Ecto neural progenitor cell (in vitro differentiated cells): ENCODE results near the gene ADD3.

Source experiments
- DNase-seq: peaks from one replicate; pipeline ENCODE4 v3.0.0-alpha.2; 2018; ENCODE audit warnings: low spot score

Gene ADD3, protein sequence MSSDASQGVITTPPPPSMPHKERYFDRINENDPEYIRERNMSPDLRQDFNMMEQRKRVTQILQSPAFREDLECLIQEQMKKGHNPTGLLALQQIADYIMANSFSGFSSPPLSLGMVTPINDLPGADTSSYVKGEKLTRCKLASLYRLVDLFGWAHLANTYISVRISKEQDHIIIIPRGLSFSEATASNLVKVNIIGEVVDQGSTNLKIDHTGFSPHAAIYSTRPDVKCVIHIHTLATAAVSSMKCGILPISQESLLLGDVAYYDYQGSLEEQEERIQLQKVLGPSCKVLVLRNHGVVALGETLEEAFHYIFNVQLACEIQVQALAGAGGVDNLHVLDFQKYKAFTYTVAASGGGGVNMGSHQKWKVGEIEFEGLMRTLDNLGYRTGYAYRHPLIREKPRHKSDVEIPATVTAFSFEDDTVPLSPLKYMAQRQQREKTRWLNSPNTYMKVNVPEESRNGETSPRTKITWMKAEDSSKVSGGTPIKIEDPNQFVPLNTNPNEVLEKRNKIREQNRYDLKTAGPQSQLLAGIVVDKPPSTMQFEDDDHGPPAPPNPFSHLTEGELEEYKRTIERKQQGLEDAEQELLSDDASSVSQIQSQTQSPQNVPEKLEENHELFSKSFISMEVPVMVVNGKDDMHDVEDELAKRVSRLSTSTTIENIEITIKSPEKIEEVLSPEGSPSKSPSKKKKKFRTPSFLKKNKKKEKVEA

DNA sequence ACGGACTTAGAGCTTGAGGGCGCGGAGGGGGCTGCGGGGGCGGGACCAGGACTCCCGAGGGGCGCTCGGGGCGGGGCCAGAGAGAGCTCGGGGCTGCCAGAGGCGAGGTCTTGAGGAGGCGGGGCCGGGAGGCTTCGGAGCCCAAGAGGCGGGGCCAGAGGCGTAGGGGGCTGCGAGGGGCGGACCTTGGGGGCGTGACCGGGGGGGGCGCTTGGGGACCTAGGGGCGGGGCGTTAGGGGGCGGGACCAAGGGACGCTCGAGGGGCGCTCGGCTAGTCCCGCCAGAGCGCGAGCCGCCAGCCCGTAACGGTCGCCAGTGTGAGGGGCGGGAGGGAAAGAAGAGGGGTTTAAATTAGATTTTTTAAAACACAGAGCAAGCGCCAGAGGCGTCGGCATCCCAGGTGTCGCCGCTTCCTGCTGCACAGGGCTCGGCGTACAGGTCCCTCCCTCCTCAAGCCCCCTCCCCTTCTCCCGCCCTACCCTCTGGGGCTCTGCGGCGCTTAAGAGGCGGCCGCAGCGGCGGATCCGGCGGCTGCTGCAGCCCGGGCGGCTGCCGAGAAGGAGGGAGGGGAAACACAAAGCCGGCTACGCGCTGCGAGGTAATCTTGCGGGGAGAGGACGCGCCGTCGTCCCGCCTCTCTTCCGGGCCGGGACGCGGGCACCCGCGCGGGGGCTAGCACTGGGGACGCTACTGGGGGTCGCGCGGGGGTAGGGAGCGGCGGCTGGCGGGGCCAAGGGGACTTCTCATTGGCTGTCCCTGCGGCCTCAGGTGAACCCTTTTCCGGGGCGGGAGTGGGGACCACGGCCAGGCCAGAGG lies at the start of gene ADD3:
Gene ADD3 (plus strand): TSS at position 284 of the 817 bp plus-strand sequence. CDS start 92,670 bp downstream, outside the sequence.
- peak; percentile 98 for DNase-seq

DNA sequence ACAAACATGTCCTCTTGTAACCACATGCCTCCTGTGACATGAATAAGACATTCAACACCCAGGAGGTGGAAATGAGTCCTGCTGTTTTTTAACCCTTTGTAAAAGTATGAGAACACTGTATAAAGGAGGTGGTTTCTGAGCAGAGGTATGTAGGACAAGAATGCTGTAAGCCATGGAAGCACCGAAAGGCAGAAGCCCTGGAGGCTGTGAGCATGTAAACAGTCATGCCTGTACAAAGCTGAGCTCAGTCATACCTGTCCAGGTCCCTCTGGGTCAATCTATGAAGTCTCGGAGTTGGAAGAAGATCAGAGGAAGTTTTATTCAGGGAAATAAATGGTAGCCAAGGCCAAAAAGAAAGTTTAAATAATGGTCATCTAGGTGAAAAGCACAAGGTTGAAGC lies 49.7 kb upstream of the ADD3 start:
- no peak for DNase-seq

DNA sequence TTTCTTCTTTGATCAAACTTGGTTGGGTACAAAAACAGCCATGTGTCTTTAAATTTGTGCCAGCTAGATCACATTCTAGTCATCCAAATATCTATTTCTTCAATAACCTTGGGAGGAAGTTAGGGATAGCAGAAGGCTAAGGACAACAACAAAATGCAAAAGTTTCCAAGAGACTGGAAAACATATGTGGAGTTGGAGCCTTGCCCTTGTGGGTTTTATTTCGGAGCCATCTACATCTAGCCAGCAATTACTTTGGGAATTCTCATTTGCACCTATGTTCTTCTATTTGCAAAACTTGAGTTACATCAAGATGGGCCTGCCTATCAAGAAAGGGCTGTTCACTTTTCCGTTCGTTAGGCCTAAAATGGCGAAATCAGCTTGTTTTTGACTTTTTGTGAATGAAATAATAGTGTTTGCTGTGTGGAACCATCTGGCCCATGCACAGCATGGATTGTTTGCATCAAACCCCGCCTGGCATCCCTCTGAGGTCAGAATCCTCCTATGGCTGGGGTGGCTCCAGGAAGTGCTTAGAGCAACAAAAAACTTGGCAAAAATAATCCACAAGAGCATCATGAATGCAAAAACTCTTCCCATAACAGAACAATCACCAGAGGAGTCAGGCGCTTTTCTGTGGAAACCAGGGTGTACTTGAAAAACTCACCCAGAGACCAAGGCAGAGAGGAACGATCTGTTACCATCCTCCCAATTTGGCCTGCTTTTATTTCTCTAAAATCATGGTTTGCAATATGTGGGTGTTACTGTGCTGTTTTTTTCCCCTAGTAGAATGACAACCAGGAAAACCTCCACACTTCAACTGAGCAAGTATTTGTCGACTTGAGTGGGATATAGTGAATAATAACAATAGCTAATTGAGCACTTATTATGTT lies 48.3 kb upstream of the ADD3 start:
- DNase-seq, result no peak

DNA sequence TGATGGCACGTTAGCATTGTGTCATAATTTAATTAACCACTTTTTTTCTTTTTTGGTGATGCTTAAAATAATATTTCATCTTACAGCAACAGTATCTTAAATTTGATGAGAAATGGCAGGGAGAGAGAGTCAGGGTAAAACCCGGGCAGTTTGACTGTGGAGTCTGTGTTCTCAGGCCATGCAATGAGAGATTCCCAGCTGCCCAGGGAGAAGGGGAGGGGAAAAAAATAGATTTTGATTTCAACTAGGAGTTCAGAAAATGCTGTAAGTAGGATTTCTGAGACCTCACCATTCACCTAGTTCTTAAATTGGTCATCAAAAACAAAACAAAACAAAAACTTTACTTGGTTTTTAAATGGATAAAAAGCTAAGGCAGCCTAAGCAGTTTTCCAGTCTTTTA lies 47.1 kb upstream of the ADD3 start:
- no peak for DNase-seq

DNA sequence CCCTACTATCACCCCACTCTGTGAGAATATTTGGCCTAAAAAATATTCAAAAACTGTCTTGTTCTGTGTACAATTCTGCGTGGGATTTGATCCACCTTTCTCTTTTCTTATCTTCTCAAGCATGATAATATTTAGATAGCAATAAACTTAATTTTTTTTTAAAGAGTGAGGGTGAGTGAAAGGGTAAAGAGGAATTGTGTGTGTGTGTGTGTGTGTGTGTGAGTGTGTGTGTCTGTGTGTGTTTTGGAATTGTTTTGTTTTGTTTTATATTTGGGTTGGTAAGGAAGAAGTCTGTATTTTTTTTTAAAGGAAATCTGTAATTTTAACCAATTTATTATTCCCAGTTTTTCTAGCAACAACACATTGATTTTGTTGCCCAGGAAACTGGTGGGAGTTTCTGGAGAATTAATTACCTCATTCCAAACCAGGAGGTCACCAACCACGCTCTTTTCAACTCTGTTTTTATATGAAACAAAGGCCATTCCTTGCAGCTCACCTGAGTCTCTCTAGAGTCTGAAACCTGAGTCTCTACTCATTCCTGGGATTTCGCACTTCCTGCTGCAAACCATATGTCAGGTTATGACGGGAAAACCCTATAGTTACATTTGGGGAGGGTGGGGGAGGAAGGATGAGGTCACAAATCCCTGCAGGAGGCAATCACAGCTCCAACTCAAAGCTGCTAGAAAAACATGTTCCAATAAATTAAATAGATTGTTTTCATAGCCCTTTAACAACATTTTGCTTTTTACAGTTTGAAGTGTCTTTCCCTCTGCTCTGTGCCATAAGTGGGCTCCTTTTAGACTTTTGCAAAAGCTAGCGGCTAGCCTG lies 46.4 kb upstream of the ADD3 start:
- no peak for DNase-seq

DNA sequence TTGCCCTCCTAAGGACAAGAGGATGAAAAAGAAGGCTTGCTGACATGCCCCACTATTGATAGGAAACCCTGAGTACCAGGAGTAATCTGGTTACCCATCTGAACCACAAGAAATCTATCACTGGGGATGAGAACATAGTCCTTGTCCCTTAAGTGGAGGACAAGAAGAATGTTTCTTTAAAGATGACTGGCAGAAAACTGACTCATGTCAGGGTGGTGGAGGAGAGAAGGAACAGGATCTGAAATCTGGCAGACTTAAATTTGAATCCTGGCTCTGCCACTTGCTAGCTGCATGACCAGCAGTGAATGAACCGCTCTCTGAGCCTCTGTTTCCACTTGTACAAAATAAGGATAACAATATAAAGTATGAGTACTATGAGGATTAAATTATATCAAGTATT lies 45.5 kb upstream of the ADD3 start:
- DNase-seq, result no peak

DNA sequence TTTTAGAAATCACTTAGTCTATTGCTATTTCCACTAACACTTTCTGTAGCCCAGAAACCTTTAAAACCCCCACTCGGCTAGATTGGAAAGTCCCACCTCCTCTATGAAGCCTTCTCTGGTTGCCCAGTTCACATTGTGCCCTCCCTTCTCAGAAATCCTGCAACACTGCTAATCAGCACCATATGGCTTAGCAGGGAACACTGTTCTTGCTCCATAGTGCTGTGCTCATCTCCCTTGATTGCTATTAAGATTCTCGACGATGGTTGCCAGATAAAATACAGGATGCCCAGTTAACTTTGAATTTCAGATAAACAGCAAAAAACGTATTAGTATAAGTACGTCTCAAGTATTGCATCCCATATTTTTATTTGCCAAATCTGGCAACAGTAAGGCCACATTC lies 44.3 kb upstream of the ADD3 start:
- no peak for DNase-seq

DNA sequence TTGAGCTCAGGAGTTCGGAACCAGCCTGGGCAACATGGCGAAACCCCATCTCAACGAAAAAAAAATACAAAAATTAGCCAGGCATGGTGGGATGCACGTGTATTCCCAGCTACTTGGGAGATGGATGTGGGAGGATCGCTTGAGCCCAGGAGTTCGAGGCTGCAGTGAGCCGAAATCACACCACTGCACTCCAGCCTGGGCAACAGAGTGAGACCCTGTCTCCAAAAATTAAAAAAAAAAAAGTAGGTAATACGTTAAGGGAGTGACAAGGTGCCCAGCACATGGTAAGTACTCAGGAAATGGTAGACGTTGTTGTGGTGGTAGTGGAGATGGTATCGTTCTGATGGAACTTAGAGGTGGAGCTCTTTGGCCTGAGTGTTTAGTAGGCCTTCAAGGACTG lies 43.5 kb upstream of the ADD3 start:
- no peak for DNase-seq

DNA sequence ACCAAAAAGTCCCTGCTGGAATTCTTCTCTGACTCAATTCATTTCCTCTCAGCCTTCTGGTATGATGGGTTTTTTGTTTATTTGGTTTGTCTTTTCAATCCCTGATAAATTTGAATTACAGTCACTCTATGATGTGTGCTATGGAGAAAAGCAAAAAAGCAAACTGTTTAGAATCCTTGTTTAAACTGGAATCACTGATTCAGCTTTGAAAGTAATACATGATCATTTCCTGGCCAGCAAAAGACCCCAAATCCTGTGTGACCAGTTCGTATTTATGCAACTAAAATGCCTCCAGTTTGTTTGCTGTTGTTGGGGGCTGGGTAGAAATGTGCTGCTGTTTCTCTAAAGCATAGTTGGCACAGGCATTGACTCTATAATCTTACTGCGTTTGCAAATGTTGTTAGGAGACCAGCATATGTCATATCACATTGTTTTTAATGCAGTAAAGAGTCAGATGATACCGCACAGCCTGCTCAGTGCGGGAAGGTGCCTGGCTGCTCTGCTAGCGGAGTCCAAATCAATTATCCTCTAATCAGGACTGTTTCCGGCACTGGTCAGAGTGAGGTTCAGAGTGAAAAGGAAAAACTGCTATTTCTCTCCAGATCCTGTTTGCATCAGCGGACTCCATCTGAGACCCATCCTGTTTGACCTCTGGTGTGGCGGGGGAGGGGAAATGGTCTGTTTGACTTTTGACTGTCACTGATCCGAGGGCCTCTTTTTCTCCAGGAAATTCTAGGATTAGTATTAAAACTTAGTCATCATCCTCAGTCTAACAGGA lies 40.6 kb upstream of the ADD3 start:
- DNase-seq, result no peak

DNA sequence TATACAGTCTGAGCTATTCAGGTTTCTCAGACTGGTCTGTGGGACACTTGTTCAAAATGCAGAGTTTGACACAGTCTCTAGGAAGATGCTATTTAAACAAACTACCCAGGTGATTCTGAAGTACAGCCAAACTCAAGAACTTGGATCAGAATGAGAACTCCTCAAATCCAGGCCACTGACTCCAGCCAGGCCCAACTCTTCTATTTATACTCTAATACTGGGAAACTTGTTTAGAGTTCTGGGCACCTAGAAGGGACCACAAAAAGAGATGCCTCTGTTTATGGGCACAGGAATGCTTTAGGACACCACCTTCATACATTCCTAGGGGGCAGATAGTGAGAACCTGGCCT lies 40.1 kb upstream of the ADD3 start:
- no peak for DNase-seq

DNA sequence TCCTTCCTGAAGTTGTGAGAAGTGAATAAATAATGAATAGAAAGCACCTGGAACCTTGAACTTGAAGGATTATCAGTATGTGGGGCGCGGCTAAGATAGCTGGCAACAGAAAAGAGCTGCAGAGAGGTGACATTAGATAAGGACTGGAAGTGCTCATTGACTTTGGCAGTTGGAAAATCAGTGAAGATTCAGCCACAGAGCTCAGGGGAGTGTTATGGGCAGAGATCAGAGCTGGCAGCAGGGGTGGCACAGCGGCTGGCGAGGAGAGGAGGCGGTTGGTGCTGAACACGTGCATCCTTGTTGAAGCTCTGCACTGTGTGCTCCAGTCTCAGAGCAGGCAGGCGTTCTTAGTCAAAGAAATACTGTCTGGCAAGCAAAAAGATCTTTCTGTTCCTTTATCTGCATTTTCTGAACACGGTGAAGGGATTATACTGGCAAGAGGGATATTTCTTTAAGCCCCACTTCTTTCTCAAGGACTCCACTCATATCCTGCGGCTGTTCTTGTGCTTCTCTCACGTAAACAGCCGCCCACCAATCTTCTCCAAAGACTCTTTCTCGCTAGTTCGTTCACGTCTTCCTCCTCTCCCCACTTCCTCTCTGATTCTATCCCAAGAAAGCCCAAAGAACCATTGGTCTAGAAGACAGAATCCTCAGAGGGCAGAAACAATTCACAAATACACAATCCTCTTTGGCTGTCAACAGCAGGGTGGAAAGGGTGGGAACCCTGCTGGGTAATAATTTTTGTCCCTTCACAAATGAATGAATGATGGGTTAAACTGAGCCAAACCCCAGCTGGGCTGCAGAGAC lies 38.6 kb upstream of the ADD3 start:
- DNase-seq, result no peak

DNA sequence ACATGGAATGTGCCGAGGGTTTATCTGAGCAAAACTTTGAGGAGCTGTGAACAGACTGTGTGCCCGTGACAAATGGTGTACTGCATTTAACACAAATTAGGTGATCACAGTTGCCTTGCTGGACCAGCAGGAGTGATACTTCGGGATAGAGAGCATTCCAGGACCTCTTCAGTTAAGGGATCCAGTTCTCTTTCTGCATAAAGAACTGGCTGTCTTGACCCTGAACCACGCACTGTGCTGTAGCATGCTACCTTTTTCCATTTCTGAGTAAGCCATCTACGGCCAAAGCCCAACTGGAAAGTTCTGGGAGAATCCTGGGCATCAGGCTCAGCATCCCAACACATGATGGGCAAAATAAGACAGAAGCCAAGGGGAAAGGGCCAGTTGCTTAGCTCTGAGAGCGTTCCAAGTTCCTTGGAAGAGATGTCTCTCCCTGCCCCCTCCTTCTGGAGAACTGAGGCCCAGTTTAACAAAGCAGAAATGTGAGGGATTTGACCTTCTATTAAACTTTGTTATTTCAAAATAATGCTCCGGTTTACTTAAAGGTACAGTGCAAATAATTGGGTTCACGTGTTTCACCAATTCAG lies 37.9 kb upstream of the ADD3 start:
- no peak for DNase-seq

DNA sequence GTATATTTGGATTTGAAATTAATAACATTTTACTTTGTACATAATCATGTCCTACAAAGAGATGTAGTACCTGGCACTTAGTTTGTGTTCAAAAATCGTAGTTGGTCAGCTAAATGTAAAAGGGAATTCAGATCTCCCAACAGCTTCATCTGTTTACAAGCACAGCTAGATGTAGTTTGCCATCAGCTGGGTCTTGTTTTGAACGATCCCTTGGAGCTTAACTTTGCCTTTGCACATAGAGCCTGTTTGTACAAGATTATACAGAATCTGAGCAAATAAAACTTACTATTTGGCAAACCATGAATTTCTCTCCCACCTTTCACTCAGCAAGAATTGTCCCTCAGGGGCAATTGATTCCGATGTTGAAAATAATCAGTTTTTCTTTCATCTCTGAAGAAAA lies 36.1 kb upstream of the ADD3 start:
- DNase-seq, result no peak

DNA sequence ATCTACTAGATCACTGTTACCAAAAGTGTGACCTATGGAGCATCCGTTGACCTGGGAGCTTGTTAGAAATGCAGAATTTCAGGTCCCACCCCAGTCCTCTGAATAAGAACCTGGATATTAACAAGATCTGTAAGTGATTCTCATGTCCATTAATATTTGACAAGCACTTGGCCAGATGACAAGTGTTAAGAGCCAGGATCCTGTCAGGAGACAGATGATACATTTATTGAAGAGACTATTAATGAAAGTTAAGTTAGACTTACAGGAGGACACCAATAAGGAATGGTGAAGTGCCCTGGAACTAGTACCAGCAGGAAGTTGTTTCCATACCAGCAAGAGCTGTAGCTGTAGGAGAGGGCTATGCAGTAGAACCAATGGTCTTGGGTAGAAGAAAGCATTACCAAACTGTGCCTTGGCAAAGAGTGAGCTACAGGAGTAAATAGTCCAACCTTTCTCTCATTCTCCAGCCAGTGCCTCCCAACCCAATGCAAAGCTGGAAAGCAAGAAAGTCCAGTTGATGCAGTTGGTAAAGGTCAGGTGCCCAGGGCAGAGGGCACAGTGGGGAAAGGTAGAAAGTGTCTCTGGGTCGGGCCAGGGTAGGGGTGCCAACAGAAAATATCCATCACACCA lies 35.3 kb upstream of the ADD3 start:
- no peak for DNase-seq

DNA sequence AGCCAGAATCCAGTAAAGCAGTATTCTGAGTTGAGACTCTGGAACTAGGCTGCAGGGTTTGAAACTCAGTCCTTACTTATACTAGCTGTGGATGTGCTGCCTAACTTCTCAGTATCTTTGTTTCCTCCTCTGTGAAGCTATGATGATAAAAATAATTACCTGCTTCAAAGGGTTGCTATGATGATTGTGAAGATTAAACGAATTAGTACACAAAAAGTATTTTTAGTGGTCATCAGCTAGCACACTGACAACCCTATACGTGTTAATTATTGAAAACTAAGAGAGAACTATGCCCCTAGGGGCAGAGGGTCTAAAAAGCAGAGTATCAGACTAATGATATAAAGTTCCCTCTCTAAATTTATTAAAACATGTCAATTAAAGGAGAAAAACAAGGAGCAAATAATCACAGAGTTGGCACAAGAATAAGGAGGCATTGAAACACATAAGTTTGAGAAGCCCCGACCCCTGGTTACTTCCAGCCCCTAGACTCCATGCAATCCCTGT lies 34.4 kb upstream of the ADD3 start:
- DNase-seq, result no peak

DNA sequence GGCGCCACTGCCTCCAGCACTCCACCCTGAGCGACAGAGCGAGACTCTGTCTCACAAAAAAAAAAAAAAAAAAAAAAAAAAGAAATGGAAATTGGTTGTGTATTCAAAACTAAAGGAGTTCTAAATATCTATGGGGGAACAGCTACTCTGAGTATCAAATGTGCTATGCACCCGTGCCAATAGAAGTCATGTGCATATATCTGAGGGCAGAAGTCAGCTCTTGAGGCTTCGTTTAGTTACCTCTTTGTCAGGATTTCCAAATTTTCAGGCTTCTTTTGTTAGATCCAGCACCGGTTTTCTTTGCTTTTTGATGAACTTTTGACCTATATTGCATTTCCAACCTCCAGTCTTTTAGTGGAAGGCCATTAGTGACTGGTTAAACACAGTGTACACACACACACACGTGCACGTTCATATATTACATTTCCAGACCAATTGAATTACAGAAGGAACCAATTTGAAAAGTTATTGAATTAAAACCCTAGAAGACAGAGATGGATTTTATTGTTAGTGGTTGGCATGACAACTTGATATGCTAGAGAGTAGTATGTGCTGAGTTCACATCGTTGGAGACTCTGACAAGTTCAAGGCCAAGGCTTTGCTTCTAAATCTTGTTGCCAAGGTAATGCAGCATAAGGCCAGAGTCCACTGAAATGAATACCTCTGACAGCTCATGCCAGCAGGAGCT lies 33.1 kb upstream of the ADD3 start:
- no peak for DNase-seq
